ENCODE results near the gene EEF2K.

The EEF2K gene

DNA sequence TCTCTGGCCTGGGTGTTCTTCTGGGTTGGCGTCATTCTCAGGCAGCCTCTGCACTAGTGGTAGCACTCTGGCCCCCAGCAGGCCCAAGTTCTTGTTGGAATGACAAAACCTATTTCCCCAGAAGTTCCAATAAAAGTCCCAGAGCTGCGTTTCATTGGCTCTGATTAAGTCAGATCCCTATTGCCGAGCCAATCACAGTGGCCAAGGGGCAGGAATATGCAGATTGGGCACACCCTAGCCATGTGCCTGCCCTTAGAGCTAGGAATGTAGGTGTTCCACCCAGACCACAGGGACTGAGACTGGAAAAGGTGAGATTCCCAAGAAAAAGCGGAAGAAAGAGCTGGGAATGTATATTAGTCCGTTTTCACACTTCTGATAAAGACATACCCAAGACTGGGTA lies 46.2 kb downstream of the EEF2K start:
- DNase-seq (ENCODE audit: low read depth) = no peak

DNA sequence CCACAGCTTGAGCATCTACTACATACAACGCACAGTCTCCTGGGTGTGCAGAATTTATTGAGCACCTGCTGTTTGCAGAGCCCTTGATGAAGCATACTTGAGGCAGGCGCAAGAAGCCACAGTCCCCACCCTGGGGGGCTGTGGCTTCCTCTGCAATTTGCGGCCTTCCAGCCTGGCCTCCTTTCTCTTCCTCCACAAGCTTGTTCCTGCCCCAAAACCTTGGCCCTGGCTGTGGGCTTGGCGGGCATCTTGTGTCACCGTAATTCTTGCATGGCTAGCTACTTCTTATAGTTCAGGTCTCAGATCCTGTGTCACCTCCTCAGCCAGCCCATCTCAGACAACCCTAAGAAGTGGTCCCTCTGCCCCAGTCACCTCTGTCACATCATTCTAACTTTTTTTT lies 47.2 kb downstream of the EEF2K start:
- no peak for DNase-seq (ENCODE audit: low read depth)

DNA sequence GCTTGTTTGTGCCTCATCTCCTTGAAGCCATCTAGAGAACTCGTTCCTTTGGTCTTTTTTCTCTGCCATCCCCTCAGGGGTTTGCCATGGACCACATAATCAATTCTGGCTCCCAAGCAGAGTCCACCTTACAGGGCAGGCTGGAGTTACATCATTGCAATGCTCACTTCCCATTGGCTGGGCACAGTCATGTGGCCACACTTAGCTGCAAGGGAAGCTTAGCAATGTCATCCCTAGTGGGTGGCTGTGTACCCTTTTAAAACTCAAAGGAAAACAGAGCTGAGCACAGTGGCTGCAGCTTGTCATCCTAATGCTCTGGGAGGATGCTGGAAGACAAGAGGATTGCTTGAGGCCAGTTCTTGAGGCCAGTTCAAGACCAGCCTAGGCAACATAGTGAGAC lies 49.3 kb downstream of the EEF2K start:
- DNase-seq (ENCODE audit: low read depth) = no peak

DNA sequence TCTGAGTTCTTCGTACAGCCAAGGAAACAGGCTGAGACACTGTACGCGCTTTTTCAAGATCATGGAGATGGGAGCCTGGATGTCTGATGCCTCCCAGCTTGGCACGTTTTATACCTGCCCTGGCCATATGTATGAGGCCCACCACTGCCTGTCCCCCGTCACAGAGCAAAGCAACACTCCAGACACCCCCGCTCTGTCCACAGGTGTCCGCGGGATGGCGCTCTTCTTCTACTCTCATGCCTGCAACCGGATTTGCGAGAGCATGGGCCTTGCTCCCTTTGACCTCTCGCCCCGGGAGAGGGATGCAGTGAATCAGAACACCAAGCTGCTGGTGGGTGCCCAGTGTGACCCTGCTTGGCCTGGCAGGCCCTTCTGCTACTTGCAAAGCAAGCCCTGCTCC lies 51.4 kb downstream of the EEF2K start:
- no peak for DNase-seq (ENCODE audit: low read depth)

DNA sequence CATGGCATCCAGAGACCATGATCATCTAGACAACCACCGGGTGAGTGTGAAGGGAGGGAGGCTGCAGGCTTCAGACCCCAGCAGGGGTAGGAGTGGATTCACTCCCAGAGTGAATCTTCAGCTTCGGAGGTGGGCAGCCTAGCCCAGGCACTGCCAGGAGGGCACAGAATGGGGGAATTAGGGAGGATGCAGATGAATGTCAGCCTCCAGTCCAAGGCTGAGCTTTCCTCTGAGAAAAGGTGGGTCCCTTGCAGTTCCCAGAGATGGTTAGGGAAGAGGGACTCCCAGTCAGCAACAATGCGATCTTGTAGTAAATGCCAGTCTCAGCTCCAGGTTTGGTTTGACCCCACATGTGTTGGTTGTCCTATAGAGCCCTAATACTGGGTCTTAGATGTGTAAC lies 54.4 kb downstream of the EEF2K start:
- no peak for DNase-seq (ENCODE audit: low read depth)

DNA sequence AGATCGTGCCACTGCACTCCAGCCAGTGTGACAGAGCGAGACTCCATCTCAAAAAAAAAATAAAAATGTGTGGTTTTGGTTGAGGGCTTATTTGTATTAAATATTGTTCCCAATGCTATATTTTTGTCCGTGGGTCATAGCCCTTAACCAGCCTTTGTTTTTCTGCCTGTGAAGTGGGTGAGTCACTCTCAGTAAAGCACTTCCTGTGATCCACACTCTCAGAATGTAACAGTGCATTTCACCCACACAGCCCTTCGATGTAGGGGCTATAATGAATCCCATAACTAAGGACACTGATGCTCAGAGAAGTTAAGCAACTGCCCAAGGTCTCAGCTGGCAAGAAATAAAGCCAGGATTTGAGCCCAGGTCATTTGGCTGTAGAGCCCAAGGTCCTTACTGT lies 56.4 kb downstream of the EEF2K start:
- no peak for DNase-seq (ENCODE audit: low read depth)

DNA sequence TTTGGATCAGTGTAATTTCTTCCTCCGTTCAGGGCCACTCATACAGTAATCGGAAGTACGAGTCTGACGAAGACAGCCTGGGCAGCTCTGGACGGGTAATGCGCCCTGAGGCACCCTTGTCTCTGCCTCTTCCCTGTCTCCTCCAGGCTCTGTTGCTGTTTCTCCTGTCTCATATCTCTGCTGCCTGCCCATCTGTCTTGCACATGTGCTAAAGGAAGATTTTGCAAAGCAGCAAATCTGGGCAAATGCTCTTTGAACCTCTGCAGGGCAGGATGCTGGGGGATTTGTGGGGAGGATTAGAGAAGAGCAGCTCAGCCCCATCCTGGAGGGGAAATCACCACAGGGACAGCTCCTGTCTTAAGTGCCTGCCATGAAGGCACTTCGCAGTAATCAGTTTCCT lies 58.7 kb downstream of the EEF2K start:
- DNase-seq (ENCODE audit: low read depth) = no peak

DNA sequence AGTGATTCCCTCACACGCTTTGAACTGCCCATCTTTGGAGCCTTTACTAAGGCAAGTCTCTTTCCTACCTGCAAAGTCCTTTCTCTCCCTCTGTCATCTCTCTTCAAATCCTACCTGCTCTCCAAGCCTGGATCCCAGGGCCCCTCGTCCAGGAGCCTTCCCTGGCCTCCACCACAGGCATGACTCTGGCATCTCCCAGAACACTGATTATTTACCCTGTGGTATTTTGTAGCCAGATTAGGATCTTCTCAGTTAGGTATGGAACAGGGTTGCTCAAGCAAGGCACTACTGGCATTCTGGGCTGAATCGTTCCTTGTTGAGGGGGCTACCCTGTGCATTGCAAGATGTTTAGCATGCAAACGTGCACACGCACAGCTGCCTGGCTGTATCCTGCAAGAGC lies 59.3 kb downstream of the EEF2K start:
- no peak for DNase-seq (ENCODE audit: low read depth)

DNA sequence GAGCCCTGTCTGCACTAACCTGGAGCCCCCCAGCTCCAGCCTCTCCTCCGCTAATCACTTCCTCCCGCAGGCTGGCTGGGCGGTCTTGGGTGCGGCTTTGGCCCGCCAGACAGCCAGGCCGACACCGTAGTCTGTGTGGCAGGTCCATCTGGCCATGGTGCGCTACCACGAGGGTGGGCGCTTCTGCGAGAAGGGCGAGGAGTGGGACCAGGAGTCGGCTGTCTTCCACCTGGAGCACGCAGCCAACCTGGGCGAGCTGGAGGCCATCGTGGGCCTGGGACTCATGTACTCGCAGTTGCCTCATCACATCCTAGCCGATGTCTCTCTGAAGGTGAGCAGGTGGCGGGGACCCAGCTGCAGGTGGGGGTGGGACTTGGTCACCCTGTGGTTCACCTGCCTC lies 60.5 kb downstream of the EEF2K start:
- no peak for DNase-seq (ENCODE audit: low read depth)

DNA sequence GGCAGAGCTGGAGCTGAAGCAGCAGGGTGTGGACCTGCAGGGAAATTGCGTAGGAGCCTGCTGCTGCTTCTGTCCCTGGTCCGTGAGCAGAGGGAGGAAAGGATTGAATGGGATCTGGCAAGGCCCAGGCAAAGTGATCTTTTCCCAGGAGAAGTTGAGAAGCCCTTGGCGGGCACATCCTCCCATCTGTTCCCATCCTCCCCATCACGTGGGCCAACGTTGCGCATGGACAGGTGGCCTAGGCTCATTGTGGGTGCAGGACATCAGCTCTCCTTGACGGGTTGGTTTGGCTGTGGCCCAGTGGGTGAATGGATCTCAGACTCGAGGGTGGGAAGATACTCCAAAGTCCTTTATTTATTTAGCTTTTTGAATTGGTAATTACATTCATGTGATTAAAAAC lies 61.7 kb downstream of the EEF2K start:
- DNase-seq (ENCODE audit: low read depth) = no peak

DNA sequence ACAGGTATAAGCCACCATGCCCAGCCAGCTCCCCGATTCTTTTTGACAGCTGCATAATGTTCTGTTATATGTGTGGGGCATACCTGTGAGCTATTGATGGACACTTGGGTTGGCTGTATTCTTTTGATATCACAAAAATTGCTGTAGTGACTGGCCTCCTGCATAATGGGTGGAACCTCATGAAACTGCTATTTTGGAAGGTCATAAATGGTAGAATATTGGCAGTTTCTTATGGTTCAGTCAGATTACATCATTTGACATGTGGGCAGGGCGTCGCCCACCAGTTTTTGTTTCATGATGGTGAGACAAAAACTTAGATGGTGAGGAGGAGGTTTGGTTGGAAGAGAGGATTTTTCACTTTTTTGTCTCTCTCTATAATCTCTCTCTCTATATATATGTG lies 64.4 kb downstream of the EEF2K start:
- no peak for DNase-seq (ENCODE audit: low read depth)

DNA sequence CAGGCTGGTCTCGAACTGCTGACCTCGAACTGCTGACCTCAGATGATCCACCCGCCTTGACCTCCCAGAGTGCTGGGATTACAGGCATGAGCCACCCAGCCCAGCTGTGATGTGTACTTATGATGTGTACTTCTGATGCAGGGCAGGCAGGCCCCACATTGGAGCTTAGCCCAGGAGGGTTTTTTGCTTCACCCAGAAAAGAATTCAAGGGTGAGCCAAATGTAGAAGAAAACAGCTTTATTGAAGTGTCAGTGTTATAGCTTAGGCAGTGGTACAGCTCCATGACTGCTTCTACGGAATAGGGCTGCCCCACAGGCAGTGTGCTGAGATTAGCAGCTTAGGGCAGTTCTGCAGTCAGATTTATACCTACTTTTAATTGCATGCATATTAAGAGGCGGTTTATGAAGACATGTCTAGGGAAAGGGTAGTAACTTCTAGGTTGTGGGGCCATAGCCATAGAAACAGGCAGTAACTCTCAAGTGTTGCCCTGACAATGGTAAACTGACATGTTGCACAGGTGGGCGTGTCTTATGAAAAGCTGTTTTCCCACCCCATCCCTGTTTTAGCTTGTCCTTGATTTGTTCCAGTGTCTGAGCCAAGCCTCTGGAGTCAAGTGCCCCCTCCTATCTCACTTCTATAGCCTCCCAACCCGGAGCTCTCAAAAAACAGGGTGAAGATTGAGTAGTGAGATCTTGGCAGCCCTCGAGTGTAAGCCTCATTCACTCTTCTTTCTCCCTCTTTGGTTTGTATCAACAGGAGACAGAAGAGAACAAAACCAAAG lies 67.0 kb downstream of the EEF2K start:
- DNase-seq (ENCODE audit: low read depth) = no peak

DNA sequence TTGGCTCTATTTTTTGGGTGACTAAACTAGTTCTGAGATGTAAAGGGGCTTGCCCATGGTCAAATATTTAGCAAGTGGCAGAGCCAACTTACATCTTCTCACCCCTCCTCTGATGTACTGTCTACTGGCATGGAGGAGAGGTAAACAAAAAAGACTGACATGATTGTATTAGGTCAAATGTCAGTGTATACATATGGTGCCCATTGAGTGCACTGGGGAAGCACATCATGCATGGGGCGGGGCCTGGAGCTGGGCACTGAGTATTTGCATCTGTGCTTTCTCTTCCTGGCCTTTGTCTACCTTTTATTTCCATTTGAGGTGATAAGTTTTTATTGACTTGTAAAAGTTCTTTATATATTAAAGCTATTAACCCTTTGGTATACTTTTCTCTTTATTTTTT lies 68.8 kb downstream of the EEF2K start:
- no peak for DNase-seq (ENCODE audit: low read depth)

DNA sequence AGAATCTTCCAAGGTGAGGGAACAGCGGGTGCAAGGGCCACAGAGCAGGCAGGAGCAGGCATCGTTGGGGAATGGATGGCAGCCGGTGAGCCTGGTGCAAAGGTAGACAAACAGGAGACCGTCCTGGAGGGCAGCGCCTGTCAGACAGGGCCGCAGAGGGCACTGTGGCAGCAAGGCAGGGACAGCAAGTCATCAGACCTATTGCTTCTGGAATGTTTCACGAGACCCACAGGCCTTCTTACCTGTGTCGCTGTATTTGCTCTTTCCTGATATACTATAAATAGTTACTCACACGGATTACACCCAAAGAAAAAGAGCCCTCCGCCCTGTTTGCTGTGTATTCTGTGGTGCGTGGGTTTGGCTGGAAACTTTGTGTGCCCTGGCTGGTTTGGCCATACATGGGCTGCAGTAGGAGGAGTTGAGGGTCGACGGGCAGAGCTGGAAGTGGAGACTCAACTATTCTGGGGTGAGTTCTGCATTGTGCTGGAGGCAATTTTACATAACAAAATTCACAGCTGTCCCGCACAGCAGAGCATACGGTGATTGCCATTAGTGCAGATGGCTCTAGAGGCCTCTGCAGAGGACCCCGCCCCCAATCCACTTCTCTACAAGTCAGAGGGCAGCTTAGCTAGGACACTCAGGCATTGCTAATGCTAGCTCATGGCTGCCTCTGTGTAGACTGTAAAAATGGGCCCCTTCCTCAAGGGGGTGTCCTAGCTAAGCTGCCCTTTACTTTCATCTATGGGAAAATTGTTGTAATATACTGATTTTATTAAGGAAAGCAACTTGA lies 72.6 kb downstream of the EEF2K start:
- DNase-seq (ENCODE audit: low read depth) = no peak

DNA sequence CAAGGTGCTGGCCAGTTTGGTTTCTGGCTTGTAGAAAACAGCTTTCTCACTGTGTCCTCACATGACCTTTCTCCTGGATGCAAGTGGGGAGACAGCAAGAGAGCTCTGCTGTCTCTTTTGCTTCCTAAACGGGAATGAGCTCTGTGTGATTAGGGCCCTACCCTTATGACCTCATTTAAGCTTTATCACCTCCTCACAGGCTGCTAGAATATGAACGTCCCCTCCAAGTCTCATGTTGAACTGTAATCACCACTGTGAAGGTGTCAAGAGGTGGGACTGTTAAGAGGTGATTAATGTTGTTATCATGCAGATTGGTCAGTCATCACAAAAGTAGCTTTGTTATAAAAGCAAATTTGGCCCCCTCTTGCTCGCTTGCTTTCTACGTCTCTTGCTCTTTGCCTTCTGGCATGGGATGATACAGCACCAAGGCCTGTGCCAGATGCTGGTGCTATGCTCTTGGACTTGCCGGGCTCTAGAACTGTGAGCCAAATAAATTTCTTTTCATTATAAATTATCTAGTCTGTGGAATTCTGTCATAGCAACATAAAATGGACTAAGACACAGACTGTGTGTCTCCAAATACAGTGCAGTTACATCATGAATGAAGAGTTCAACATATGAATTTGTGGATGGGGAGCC lies 76.3 kb downstream of the EEF2K start:
- DNase-seq (ENCODE audit: low read depth) = no peak

DNA sequence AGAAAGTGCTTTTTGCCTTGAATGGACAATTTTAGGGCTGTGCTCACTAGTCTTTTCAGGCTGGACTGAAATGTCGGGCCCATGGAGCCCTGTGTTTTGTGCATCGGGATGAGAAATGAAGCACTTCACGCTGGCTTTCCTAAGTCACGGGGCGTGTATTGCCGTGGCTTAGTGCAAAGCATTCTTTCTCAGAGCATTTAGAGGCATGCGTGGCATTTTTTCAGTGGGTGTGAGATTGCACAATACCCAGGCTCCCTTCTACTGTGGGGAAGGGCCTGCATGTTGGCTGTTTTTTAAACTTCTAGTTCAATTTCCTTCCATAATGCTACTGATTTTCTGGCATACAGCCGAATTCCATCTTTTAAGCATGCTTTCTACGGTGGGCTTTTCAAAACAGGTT lies 78.6 kb downstream of the EEF2K start:
- no peak for DNase-seq (ENCODE audit: low read depth)

DNA sequence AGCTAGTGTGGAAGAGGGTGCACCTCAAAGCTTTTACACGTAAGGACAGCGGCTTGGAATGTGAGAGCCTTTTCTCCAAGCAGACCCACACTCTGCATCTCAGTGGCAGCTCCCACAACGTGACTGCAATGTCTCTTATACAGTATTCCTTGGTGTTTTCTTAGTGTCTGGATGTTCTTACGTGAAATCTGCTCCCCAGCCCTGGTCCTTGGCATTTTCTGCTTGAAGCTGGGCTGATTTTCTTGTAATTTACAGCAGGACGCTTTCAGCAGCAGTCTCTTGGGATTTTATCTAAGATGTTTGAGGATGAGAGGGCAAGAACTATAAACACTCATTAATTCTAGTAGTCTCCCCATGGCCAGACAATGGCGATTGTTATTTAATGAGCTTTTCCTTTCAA lies 79.0 kb downstream of the EEF2K start:
- DNase-seq (ENCODE audit: low read depth) = no peak

DNA sequence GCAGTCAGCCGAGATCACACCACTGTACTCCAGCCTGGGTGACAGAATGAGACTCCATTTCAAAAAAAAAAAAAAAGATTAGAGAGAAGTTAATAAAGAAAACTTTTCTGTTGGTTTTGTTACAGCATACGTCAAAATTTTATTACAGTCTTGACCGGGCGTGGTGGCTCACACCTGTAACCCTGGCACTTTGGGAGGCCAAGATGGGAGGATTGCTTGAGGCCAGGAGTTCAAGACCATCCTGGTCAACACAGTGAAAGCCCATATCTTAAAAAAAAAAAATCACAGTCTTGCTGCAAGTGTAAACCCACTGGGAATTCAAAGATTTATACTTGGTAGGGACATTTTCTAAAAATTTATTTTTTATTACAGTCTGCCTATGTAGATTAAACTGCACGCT lies 84.9 kb downstream of the EEF2K start:
- DNase-seq (ENCODE audit: low read depth) = no peak

DNA sequence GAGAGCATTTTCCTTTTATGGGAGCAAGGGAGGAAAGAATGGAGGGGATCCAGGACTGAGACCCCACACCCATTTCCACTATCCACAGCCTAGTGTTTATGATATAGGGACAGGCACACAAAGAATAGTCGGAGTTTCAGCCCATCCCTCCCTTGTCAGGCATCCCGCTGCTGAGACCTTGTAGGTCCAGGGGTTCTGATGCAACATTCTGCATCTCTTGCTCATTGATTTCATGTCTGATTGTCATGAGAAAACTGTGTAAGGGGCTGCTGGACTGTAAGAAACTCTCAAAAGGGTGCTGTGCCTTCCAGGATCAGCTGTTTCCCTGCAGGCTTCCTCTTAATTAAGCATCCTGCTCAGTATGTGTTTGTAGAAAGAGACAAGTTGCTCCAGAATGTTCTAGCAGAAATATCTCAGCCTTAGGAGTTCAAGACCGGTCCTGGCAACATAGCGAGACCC lies 85.8 kb downstream of the EEF2K start:
- DNase-seq (ENCODE audit: low read depth) = no peak

DNA sequence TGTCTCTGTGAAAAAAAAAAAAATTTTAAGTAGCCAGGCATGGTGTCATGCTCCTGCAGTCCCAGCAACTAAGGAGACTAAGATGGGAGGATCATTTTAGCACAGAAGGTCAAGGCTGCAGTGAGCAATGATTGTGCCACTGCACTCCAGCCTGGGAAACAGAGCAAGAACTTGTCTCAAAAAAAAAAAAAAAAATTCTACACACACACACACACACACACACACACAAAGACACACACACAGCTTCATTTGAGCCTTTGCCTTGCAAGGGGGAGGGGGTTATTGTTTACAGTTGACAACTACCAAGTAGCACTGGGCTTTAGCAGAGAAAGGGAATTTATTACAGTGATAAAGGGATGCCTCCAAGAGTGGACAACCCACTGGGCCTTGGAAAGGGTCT lies 86.2 kb downstream of the EEF2K start:
- DNase-seq (ENCODE audit: low read depth) = no peak

DNA sequence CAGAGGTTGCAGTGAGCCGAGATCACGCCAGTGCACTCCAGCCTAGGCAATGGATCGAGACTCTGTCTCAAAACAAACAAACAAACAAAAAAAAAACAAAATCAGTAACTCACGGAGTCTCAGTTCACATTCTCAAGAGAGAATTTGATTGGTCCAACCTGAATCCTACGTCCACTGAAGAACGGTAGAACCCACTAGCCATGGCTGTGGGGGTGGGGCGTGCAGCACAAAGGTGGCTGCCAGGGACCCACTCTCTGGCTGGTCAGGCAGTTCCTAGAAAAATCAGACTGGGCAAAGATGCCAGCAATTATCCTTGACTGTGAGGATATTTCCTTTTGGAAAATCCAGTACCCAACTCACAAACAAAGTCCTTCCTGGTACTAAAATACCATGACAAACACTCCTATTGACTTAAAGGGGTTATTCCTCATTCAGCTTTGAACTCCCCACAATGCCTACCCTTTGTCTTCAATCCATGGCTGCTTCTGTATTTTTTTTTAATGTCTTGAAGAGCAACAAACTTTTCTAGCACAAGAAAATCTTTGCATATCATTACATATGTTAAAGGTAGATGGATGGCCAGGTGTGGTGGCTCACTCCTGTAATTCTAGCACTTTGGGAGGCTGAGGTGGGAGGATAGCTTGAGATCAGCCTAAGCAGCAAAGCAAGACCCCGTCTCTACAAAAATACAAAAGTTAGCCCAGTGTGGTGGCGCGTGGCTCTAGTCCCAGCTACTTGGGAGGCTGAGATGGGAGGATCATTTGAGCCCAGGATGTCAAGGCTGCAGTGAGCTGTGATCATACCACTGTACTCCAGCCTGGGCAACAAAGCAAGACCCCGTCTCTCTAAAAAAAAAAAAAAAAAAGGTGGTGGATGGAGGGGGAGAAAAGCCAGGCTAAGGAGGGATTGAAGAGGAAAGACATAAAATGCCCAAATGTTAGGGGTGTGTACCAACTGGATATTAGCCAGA lies 87.3 kb downstream of the EEF2K start:
- DNase-seq (ENCODE audit: low read depth) = no peak
